Cardiac muscle cell (in vitro differentiated cells and primary cell): ENCODE results near the gene G6PC3. TPM values are rescaled to one million over a fixed set of nuclear protein-coding genes. Genes with fewer than 3 reads are reported as not detected.
"Not testable (repeated sequence)": the region's sequence is repeated elsewhere in the genome, so short reads cannot be mapped to it uniquely, and the experiment has no call there.

ENCODE experiments used
- DNase-seq, 2 donors: peaks; one replicate each; pipeline versions ENCODE4 v3.0.0 to v3.0.0-alpha.2; 2010 to 2017; ENCODE audit warnings: low read depth in 1 of 2, low spot score in 1 of 2
- H3K27ac ChIP-seq: fragments of 200-600 bp; sonication (generic); 2 replicates; pipeline ENCODE4 v1.5.1; 2016
- H3K27me3 ChIP-seq: fragments of 200-600 bp; sonication (generic); 2 replicates; pipeline ENCODE4 v1.6.0; 2016; ENCODE audit warnings: control low read depth
- H3K36me3 ChIP-seq: fragments of 200-600 bp; sonication (generic); 2 replicates; pipeline ENCODE4 v1.5.1; 2016; ENCODE audit warnings: control low read depth
- H3K4me1 ChIP-seq: fragments of 200-600 bp; sonication (generic); 2 replicates; pipeline ENCODE4 v1.8.1; 2017; ENCODE audit warnings: low read depth, mild to moderate bottlenecking, mixed run types
- H3K4me3 ChIP-seq: fragments of 200-600 bp; sonication (generic); 2 replicates; pipeline ENCODE4 v1.5.1; 2016; ENCODE audit warnings: mild to moderate bottlenecking
- H3K9me3 ChIP-seq: fragments of 200-600 bp; sonication (generic); 2 replicates; pipeline ENCODE4 v1.5.1; 2017; ENCODE audit warnings: low read depth, mild to moderate bottlenecking, control low read depth
- polyA plus RNA-seq: library from polyadenylated mRNA; unstranded; fragments of >200 nt; fragmentation: Nextera tagmentation; extraction: Ambion mirVana; gene quantifications from 2 replicates; pipeline ENCODE4 v1.2.1, GENCODE V29; 2016
- total RNA-seq: library from RNA; depleted of rRNA; stranded (reverse); fragments of >200 nt; gene quantifications from 2 replicates; pipeline ENCODE4 v1.2.3, GENCODE V29; 2016
- TF ChIP-seq, protein P1 (sequence below): IDR thresholded peaks from 2 replicates; pipeline ENCODE4 v1.5.1; 2012; ENCODE audit warnings: low read depth, mild to moderate bottlenecking, low read length

The G6PC3 gene
- total and polyA plus RNA-seq, 2 experiments from 2014 or later: 93.1 to 234 TPM

GRCh38 chr17:44117351-44117750 is 46.8 kb downstream of the G6PC3 start:
- H3K4me3 ChIP-seq: no peak overlapping the region
- H3K27ac ChIP-seq: no peak overlapping the region
- H3K27me3 ChIP-seq: no peaks in the 10 kb centered on the region
- H3K4me1 ChIP-seq: peaks cover 55% of the 10 kb centered on the region
- no peaks in the 10 kb centered on the region for H3K9me3 ChIP-seq
- DNase-seq: no peak
- TF ChIP-seq, protein P1, sequence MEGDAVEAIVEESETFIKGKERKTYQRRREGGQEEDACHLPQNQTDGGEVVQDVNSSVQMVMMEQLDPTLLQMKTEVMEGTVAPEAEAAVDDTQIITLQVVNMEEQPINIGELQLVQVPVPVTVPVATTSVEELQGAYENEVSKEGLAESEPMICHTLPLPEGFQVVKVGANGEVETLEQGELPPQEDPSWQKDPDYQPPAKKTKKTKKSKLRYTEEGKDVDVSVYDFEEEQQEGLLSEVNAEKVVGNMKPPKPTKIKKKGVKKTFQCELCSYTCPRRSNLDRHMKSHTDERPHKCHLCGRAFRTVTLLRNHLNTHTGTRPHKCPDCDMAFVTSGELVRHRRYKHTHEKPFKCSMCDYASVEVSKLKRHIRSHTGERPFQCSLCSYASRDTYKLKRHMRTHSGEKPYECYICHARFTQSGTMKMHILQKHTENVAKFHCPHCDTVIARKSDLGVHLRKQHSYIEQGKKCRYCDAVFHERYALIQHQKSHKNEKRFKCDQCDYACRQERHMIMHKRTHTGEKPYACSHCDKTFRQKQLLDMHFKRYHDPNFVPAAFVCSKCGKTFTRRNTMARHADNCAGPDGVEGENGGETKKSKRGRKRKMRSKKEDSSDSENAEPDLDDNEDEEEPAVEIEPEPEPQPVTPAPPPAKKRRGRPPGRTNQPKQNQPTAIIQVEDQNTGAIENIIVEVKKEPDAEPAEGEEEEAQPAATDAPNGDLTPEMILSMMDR: no peak
- H3K36me3 ChIP-seq: no peaks in the 10 kb centered on the region

- Histone ChIP-seq H3K4me3 (no peak overlapping the region), H3K9me3 (no peaks in the 10 kb centered on the region), H3K4me1 (peaks cover 46% of the 10 kb centered on the region), H3K27me3 (no peaks in the 10 kb centered on the region), H3K36me3 (no peaks in the 10 kb centered on the region), H3K27ac (no peak overlapping the region)
- DNase-seq: no peak
- TF ChIP-seq, protein P1: no peak
These were observed 48.0 kb downstream of the G6PC3 start for GRCh38 chr17:44118427-44119050.

DNA sequence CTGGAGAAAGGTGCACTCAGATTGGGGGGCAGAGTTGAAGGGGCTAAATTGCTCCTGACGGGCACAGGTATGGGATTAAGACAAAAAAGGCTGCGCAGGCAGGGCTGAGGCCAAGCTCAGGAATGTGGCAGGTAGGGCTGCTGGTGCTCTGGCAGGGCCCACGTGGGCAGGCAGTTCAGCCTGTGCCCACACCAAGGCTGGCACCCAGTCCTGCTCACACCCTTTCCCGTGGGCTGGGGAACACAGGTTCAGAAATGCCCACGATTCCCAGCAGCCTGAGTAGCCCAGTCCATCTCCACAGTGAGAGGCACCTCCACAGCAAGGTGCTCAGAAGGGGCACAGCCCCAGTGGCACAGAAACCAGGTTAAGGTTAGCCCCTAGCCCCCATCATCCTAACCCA is 48.5 kb downstream of the G6PC3 start:
- Histone ChIP-seq H3K27me3 (no peaks in the 10 kb centered on the region), H3K36me3 (no peaks in the 10 kb centered on the region), H3K4me3 (no peak overlapping the region), H3K4me1 (peaks cover 41% of the 10 kb centered on the region), H3K27ac (no peak overlapping the region), H3K9me3 (no peaks in the 10 kb centered on the region)
- DNase-seq: no peak
- TF ChIP-seq, protein P1: no peak

GRCh38 chr17:44119798-44120197 is 49.3 kb downstream of the G6PC3 start:
- no peak for DNase-seq
- TF ChIP-seq, protein P1: no peak
- Histone ChIP-seq H3K27ac (no peak overlapping the region), H3K36me3 (no peaks in the 10 kb centered on the region), H3K4me3 (no peak overlapping the region), H3K4me1 (peaks cover 35% of the 10 kb centered on the region), H3K27me3 (no peaks in the 10 kb centered on the region), H3K9me3 (no peaks in the 10 kb centered on the region)

- not testable (repeated sequence) for H3K27me3 ChIP-seq, H3K27ac ChIP-seq
These were observed 49.7 kb downstream of the G6PC3 start for GRCh38 chr17:44120281-44120680.

GRCh38 chr17:44120851-44121605 is 50.5 kb downstream of the G6PC3 start:
- H3K27me3 ChIP-seq: no peaks in the 10 kb centered on the region
- H3K27ac ChIP-seq: no peak overlapping the region
- peaks cover 27% of the 10 kb centered on the region for H3K4me1 ChIP-seq
- TF ChIP-seq, protein P1: no peak
- H3K4me3 ChIP-seq: peak overlapping the region; percentile 98
- no peak for DNase-seq
- H3K9me3 ChIP-seq: no peaks in the 10 kb centered on the region
- H3K36me3 ChIP-seq: no peaks in the 10 kb centered on the region

More at GRCh38 chr17:44120281-44120680, 49.7 kb downstream of the G6PC3 start:
- H3K36me3 ChIP-seq, H3K9me3 ChIP-seq, DNase-seq, H3K4me3 ChIP-seq: not testable (repeated sequence)
- peaks cover 30% of the 10 kb centered on the region for H3K4me1 ChIP-seq
